GM12875 (cell line): ENCODE data around the gene RNF6.

Experiments
- H3K4me3 ChIP-seq: one replicate; pipeline ENCODE4 v1.5.1; 2011; ENCODE audit warnings: low read depth, low read length, control low read depth
- TF ChIP-seq, protein P1 (sequence below): IDR thresholded peaks from 2 replicates; pipeline ENCODE4 v1.5.1; 2011; ENCODE audit warnings: low read depth, mild to moderate bottlenecking, control low read depth, inconsistent platforms, low read length, moderate library complexity, borderline replicate concordance; ENCODE audit not compliant: insufficient read depth

The RNF6 gene

GRCh38 chr13:26168835-26169234 is 53.3 kb downstream of the RNF6 start:
- H3K4me3 ChIP-seq = no peak overlapping the region
- TF ChIP-seq, protein P1, sequence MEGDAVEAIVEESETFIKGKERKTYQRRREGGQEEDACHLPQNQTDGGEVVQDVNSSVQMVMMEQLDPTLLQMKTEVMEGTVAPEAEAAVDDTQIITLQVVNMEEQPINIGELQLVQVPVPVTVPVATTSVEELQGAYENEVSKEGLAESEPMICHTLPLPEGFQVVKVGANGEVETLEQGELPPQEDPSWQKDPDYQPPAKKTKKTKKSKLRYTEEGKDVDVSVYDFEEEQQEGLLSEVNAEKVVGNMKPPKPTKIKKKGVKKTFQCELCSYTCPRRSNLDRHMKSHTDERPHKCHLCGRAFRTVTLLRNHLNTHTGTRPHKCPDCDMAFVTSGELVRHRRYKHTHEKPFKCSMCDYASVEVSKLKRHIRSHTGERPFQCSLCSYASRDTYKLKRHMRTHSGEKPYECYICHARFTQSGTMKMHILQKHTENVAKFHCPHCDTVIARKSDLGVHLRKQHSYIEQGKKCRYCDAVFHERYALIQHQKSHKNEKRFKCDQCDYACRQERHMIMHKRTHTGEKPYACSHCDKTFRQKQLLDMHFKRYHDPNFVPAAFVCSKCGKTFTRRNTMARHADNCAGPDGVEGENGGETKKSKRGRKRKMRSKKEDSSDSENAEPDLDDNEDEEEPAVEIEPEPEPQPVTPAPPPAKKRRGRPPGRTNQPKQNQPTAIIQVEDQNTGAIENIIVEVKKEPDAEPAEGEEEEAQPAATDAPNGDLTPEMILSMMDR = no peak

- TF ChIP-seq, protein P1 = no peak
- H3K4me3 ChIP-seq = no peak overlapping the region
Observed at GRCh38 chr13:26168237-26168814, 53.8 kb downstream of the RNF6 start.

- TF ChIP-seq, protein P1 = no peak
- no peak overlapping the region for H3K4me3 ChIP-seq
Observed at GRCh38 chr13:26163812-26164211, 58.3 kb downstream of the RNF6 start.
